Activated CD4-positive, alpha-beta T cell treated with anti-CD3 and anti-CD28 coated beads, Interleukin-2, Interleukin-4, amounts not matched to agents 100 ng/mL and 50 ng/mL, durations not matched to agents 16 hours and 8 hours (primary cell): Measurements from ENCODE around the gene TMCO5A.
"Not testable (repeated sequence)": the region's sequence is repeated elsewhere in the genome, so short reads cannot be mapped to it uniquely, and the experiment has no call there.

Experiments used
- DNase-seq: peaks from one replicate; pipeline ENCODE4 v3.0.0-alpha.2; 2020; ENCODE audit warnings: low spot score

The TMCO5A gene

DNA sequence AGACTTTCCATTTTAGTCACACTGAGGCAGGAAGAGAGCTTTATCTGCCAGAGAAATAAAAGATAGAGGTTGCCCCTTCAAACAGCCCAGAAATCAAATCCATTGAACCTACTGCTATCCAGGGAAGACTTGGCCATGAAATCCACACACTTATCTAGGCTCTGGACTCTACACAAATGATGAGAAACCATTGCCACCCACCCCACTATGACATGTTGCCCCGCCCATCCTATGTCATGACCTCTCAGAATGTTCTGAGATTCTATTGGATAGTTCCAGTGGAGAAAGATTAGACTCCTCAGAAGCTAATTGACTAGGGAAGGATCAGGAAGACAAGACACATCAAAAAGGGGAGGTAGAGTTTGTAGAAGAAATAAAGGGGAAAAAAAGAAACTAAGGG is at the start of gene TMCO5A:
TSS of gene TMCO5A (plus strand) at position 301 of the 400 bp plus-strand sequence. CDS start 1,684 bp downstream, outside the sequence.
- no peak for DNase-seq

DNA sequence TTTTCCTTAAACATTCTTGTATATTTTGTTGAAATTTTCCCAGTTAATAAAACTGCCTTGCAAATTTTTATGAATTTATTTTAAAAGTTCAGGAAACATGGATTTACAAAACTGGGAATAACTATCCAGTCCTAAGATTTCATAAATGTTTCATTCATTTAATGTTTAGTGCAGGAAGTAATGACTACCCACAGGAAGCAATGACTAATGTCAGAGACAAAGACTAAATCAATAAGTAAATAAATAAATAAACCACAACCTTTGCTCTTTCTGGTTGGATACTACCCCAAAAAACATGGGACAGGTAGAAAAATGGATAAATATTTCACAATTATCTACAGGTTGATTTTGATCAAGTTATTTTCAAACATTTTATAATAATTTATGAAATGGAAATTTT is 48.8 kb upstream of the TMCO5A start:
- DNase-seq = no peak

DNA sequence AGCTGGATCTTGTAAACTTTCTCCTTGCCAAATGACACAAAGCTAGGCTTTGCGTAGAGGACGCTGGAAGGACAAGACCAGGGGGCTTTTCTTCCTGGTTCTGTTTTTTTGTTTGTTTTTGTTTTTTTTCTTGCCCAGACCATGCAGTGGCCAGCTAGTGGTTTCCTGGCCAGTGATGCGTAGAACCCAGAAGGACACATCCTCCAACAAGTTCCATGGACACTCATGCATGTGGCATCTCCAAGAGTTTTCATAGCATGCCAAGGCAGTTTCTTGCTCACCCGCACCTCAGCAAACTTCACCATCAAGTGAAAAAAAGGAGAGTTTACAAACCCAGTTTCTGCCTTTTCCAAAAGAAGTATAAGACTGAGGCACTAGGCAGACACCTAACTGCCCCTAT is 46.1 kb upstream of the TMCO5A start:
- DNase-seq = no peak

- DNase-seq = peak; percentile 35
These were observed 42.6 kb upstream of the TMCO5A start for GRCh38 chr15:37891766-37892368.

DNA sequence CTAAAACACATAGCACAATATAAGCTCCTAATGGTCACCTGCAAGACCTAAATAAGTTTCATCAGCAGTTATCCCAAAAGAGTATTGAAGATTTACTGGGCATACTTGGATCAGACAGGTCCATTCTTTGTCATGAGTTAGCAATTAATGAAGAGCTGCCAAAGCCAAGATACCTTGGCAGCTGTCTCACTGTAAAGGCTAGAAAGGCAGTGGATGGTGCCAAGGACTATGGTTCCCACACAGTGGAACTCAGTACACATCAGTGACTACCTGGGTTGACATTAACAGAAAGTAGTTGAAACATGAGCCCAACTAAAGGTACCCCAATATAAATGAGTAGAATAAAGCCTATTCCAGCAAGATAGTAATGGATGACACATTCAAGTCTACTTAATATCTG is 41.1 kb upstream of the TMCO5A start:
- no peak for DNase-seq

DNA sequence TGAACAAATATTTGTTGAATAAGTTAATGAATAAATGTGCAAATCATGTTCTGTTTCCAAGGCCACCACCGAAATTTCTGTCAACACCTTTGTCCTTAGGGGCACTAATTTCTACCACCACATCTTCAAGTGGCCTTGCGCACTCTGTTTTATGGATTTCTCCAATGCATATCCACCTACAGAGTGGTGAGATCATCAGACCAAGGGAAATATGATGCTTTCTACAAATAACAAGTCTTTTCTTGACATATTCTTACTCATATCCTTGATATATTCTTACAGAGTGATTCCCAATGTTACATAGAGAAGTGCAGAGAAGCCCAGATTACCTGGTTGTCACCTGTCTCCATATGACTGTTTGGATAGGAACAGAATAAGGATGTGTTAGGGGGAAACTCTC is 36.1 kb upstream of the TMCO5A start:
- DNase-seq = no peak

DNA sequence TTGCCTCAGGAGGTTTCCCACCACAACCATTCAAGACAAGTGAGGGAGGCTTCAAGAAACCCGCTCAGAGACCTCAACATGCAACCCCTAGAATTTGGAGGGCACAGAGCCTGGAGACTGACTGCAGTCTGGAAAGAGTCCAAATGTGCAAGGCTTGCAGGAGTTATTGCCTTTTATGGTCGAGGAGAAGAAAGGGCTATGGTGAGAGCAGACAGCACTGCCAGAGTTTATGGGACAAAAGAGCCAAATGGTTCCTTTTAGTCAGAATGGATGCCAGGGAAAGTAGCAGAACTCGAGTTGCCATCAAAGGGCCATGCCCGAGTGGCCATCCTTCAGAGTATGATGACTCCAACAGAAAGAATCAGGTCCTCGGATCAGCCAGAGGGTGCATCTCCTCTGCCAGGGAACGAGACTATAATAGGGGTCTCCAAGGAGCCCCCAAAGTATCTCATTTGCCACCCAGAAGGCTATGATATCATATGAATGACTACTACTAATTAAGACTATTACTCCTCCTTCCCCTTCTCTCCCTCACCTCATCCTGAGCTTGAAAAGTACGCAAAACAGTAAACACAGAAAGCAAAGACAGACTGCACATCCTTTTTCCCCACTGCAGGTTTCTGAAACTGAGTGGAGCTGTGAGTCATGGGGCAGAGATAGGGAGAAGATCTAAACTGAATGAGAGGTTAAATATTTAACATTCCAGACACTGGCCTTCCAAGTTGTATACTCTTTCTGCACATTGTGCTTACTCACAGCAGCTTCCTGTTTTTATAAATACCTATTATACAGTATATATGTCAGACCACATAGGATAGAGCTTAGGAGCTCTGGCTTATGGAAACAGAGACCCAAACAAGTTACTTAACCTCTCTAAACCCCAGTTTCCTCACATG is 33.9 kb upstream of the TMCO5A start:
- no peak for DNase-seq

- no peak for DNase-seq
These were observed 32.3 kb upstream of the TMCO5A start for GRCh38 chr15:37902126-37902525.

DNA sequence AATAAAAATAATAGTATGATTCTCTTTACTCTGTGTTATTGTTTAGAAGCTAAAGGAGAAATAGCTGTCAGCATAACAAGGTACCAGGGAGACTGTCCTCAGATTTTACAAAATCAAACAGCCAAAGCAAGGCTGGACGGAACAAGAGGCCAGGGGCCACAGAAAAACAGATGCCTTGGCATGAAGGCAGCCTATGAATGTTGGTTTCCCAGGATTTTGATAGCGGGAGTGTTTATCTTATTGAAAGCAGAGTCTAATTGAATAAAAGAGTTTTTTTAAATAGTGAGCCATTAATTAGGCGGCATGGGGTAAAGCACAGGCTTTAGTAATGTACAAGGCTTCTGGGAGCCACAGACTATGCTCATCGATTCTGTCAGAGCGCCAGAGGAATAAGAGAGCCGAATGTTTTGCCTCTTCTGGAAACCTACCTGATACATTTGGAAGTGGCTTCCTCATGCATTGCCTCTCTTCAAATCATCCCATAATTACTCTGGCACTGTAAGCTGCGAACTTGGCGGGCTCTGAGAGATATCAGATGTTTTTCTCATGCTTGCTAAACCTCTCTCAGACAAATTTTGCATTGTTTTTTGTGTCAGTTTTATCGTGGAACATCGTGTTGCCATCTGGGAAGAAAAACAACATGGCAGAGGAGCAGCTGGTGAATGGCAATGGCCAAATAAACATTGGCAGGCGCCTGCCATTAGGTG is 30.4 kb upstream of the TMCO5A start:
- no peak for DNase-seq

GRCh38 chr15:37907136-37907535 is 27.3 kb upstream of the TMCO5A start:
- no peak for DNase-seq

- DNase-seq = no peak
These were observed 12.7 kb upstream of the TMCO5A start for GRCh38 chr15:37921527-37922385.

- no peak for DNase-seq
These were observed 8.3 kb upstream of the TMCO5A start for GRCh38 chr15:37926136-37926535.

- DNase-seq = no peak
These were observed 5.2 kb upstream of the TMCO5A start for GRCh38 chr15:37929238-37929637.

DNA sequence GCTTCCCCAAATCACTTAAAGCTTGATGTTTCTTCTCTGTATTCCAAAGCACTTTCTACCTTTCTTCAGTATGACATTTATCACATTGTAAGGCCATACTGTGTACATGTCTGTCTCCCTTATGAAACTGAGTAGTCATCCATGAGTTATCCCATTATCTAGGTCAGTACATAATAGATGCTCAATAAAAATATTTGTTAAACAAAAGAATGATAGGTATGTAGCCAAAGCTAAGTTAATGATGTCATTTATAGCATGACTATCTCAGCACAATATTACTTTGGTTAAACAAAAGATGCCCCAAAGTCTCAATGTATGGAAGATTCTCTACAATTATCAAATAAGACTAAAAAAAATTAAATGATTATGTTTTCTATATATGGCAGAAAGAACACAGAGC is 3.1 kb upstream of the TMCO5A start:
- no peak for DNase-seq

GRCh38 chr15:37931868-37932267 is 2.6 kb upstream of the TMCO5A start:
- DNase-seq = no peak

- DNase-seq = no peak
These were observed 1.9 kb upstream of the TMCO5A start for GRCh38 chr15:37932549-37932948.

- DNase-seq = no peak
These were observed 774 bp upstream of the TMCO5A start for GRCh38 chr15:37933666-37934065.

GRCh38 chr15:37940876-37941275 is 6.4 kb downstream of the TMCO5A start:
- DNase-seq = no peak

DNA sequence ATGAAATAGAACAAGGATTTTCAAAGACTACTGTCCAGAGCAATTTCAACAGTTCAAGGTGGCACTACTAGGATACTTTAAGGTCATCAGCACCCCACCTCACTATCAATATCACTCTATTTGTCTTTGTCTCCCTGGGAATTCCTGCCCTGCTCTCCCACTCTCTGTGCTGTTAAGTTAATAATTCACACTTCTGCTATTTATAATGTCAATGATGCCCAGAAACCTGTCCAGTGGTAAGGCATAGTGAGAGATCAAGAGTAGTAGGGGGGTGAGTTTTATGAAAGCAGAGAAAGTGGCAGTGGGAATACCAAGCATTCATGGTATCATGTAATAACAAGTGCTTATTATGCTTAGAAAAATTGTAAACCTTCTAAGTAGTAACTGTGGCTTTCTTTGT is 7.3 kb downstream of the TMCO5A start:
- DNase-seq = no peak

DNA sequence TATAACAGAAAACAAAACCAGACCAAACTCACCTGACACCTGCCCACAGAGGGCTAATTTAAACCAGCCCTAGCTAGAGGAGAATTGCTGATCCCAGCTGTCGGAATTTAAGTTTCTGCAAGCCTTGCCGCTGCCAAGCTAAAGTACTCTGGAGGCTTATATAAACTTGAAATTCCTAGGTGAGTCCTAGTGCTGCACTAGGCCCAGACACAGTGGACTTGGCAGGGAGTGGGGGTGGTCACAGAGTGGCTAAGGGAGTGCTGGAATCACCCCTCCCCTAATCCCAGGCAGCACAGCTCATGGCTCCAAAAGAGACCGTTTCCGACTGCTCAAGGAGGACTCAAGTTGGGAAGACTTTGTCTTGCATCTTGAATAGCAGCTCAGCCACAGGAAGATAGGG is 17.6 kb downstream of the TMCO5A start:
- DNase-seq = no peak

DNA sequence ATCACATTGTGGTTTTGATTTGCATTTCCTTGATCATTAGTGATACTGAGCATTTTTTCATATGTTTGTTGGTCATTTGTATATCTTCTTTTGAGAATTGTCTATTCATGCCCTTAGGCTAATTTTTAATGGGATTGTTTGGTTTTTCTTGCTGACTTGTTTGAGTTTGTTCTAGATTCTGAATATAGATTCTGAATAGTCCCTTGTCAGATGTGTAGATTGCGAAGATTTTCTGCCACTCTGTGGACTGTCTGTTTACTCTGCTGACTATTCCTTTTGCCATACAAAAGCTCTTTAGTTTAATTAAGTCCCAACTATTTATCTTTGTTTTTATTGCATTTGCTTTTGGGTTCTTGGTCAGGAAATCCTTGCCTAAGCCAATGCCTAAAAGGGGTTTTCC is 26.3 kb downstream of the TMCO5A start:
- DNase-seq = not testable (repeated sequence)

GRCh38 chr15:37967788-37968187 is 33.3 kb downstream of the TMCO5A start:
- DNase-seq = no peak
